BE2C (cell line): ENCODE results near the gene SELENON.

Source experiments
- DNase-seq: peaks from one replicate; pipeline ENCODE4 v3.0.0-alpha.2; 2020
- H3K27me3 ChIP-seq: fragments of 250-450 bp; sonication (Bioruptor Pico); 2 replicates; pipeline ENCODE4 v1.5.1; 2020; ENCODE audit warnings: mild to moderate bottlenecking
- H3K36me3 ChIP-seq: fragments of 250-450 bp; sonication (Bioruptor Pico); 2 replicates; pipeline ENCODE4 v1.5.1; 2020; ENCODE audit warnings: mild to moderate bottlenecking
- H3K4me1 ChIP-seq: fragments of 250-450 bp; sonication (Bioruptor Pico); 2 replicates; pipeline ENCODE4 v1.5.1; 2020
- H3K4me3 ChIP-seq: 2 replicates; pipeline ENCODE4 v1.5.1; 2011; ENCODE audit warnings: low read depth, low read length
- H3K9me3 ChIP-seq: fragments of 250-450 bp; sonication (Bioruptor Pico); 2 replicates; pipeline ENCODE4 v1.5.1; 2020
- CTCF ChIP-seq: IDR thresholded peaks from 2 replicates; pipeline ENCODE4 v1.5.1; 2012; ENCODE audit warnings: mild to moderate bottlenecking, low read depth, low read length

Gene SELENON

GRCh38 chr1:25818569-25818968 is 18.6 kb downstream of the SELENON start:
- no peak overlapping the region for H3K4me3 ChIP-seq
- no peaks in the 10 kb centered on the region for H3K36me3 ChIP-seq
- no peaks in the 10 kb centered on the region for H3K27me3 ChIP-seq
- DNase-seq: no peak
- TF ChIP-seq CTCF: no peak
- peaks cover 3% of the 10 kb centered on the region for H3K4me1 ChIP-seq
- no peaks in the 10 kb centered on the region for H3K9me3 ChIP-seq

- DNase-seq: peak; percentile 75
- Histone ChIP-seq H3K36me3 (no peaks in the 10 kb centered on the region), H3K27me3 (no peaks in the 10 kb centered on the region), H3K4me1 (peaks cover 3% of the 10 kb centered on the region), H3K9me3 (no peaks in the 10 kb centered on the region), H3K4me3 (peak within 1 kb of the TSS; percentile 66)
- no peak for TF ChIP-seq CTCF
These were observed 19.7 kb downstream of the SELENON start, which contains the start of gene MTFR1L for GRCh38 chr1:25819491-25820246. Gene MTFR1L, plus strand, starts transcription at chr1:25819954. Its CDS starts 3,151 bp downstream, at chr1:25823105.

DNA sequence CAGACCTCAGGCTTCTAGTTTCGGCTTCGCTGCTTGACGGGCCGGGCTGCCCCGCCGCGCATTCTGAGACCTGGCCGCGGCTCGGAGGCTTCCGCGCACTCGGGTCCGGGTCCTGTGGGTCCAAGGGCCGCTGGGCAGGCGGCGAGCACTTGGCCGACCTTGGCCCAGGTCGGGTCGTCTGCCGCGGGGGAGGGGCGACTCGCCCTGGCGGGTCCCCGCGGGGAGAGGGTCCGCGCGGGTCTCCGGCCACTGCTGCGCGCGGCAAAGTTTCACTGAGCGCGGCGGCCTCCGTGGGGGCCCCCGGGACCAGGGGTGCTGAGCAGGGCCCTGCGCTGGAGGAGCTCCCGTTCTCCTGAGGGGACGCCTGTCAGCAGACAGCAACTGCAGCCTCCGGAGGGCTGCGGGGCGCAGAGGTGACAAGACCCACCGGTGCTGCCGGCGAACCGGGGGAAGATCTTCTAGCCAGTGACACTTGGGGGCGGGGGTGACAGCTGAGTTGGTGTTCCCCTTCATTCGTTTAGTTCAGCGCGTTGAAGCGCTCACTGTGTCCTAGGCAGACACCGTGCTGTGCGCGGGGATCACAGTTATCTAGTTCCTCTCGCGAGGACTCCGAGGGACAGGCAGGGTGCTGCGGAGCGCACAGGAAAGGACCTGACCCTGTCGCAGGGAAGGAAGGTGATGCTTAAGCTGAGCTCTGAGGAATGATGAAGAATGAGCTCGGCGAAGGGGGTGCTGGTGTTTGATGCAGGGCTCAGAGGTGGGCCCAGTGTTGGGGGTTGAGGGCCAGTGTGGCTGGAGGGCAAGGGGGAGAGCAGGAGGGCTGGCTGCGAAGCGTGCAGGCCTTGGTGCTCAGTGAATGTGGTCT is 20.5 kb downstream of the SELENON start:
- peak; percentile 44 for DNase-seq
- Histone ChIP-seq H3K9me3 (no peaks in the 10 kb centered on the region), H3K27me3 (no peaks in the 10 kb centered on the region), H3K4me3 (peak overlapping the region; percentile 66), H3K4me1 (peaks cover 3% of the 10 kb centered on the region), H3K36me3 (no peaks in the 10 kb centered on the region)
- no peak for TF ChIP-seq CTCF

DNA sequence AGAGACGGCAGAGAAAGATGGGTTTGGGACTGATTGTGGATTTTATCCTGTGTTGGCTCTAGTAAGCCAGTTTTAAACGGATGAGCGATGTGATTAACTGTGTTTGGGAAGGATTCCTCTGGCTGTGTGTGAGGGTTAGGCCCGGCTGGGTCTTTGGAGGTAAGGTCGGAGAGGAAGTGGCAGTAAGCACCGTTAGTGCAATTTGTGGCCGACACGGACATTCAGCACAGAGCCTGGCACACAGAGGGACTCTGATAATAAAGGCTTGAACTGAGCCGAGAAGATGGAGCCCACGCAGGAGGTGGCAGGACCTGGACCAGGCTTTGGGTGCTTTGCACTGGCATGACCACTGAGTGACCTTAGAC is 21.1 kb downstream of the SELENON start:
- TF ChIP-seq CTCF: no peak
- no peak for DNase-seq
- H3K36me3 ChIP-seq: no peaks in the 10 kb centered on the region
- H3K4me3 ChIP-seq: peak overlapping the region; percentile 66
- peaks cover 3% of the 10 kb centered on the region for H3K4me1 ChIP-seq
- no peaks in the 10 kb centered on the region for H3K9me3 ChIP-seq
- no peaks in the 10 kb centered on the region for H3K27me3 ChIP-seq

DNA sequence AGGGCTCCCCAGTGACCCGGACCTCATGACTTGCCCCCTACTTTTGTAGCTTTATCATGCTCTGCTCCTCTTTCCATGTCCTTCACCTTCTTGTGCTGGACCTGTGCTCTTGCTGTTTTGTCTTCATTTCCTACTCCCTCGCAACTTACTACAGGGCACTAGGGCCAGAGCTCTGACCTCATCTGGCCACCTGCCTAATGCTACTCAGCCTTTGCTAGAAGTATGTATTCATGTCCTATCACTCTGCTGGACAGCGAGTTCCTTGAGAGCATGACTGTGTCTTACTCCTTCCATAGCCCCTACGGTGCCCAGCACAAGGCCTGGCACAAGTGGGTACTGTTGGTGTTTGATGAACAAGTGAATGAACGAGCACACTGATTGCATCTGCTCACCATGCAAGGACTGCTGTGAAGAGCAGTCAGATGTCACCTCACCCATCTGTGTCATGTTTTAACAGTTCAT is 21.7 kb downstream of the SELENON start:
- no peaks in the 10 kb centered on the region for H3K27me3 ChIP-seq
- H3K9me3 ChIP-seq: no peaks in the 10 kb centered on the region
- H3K36me3 ChIP-seq: no peaks in the 10 kb centered on the region
- no peak overlapping the region for H3K4me3 ChIP-seq
- peaks cover 3% of the 10 kb centered on the region for H3K4me1 ChIP-seq
- no peak for TF ChIP-seq CTCF
- no peak for DNase-seq
